GM12878 (cell line): ENCODE results near the gene IL12B. TPM values are rescaled to one million over a fixed set of nuclear protein-coding genes. Genes with fewer than 3 reads are reported as not detected.

Source experiments
- ATAC-seq: fragments of 200-7000 bp; cut with Tn5 transposase; 3 replicates; pipeline ENCODE4 v1.9.1; 2020; ENCODE audit warnings: mild to moderate bottlenecking, moderate library complexity
- BruUV-seq: library from RNA; stranded (reverse); fragments of 400-500 nt; replicated peaks from 2 replicates; lab custom pipeline; 2021; lab: Mats Ljungman, UMichigan
- CTCF ChIA-PET: fragments of 300-600 bp; sonication (Branson Sonifier 250); formaldehyde crosslinking; extraction: SDS; loops from one replicate; lab custom pipeline; 2021; ENCODE audit warnings: inconsistent platforms; lab: Yijun Ruan, JAX
- POLR2A ChIA-PET: fragments of 350-600 bp; formaldehyde crosslinking; extraction: SDS; loops from one replicate; lab custom pipeline; 2021; ENCODE audit warnings: inconsistent platforms; lab: Charles Lee
- RAD21 ChIA-PET: fragments of 300-600 bp; sonication (Branson Sonifier 250); formaldehyde crosslinking; loops from one replicate; lab custom pipeline; 2023; ENCODE audit warnings: antibody characterized with exemption; ENCODE audit not compliant: unreplicated experiment; lab: Charles Lee
- SMC1A ChIA-PET: fragments of 300-600 bp; sonication (Branson Sonifier 250); formaldehyde crosslinking; loops from one replicate; lab custom pipeline; 2023; ENCODE audit not compliant: unreplicated experiment, uncharacterized antibody; lab: Charles Lee
- DNase-seq: peaks from one replicate; pipeline ENCODE4 v3.0.0-alpha.2; 2011; ENCODE audit warnings: low read depth, low spot score
- FAIRE-seq: peaks from 3 replicates; lab custom pipeline; 2011; peaks lifted over from hg19 to GRCh38; lab: Jason Lieb, UNC
- H2AFZ ChIP-seq: 2 replicates; pipeline ENCODE4 v1.6.0; 2011; ENCODE audit warnings: low read depth, low read length, control low read depth; ENCODE audit not compliant: control insufficient read depth
- H3K27ac ChIP-seq: 2 replicates; pipeline ENCODE4 v1.5.1; 2011; ENCODE audit warnings: control low read depth; ENCODE audit not compliant: control insufficient read depth, insufficient read depth
- H3K27me3 ChIP-seq, 2 experiments: replicated peaks in 1 of 2; 2 replicates each; pipeline versions ENCODE4 v1.6.0 to v1.6.1; 2011; ENCODE audit warnings: low read length in 1 of 2; ENCODE audit not compliant: control insufficient read depth in 2 of 2, insufficient read depth in 2 of 2
- H3K36me3 ChIP-seq, 2 experiments: 2 replicates each; pipeline ENCODE4 v1.5.1; 2011; ENCODE audit warnings: low read length in 1 of 2; ENCODE audit not compliant: control insufficient read depth in 2 of 2, insufficient read depth in 2 of 2
- H3K4me1 ChIP-seq: 2 replicates; pipeline ENCODE4 v1.6.1; 2011; ENCODE audit warnings: mild to moderate bottlenecking, low read length, moderate library complexity, mixed read lengths; ENCODE audit not compliant: control insufficient read depth, insufficient read depth
- H3K4me2 ChIP-seq: 2 replicates; pipeline ENCODE4 v1.6.0; 2011; ENCODE audit warnings: control low read depth; ENCODE audit not compliant: control insufficient read depth, insufficient read depth
- H3K4me3 ChIP-seq: fragments of 200-600 bp; sonication (generic); 2 replicates; pipeline ENCODE4 v1.5.1; 2016
- H3K79me2 ChIP-seq: 2 replicates; pipeline ENCODE4 v1.6.0; 2011; ENCODE audit warnings: low read length; ENCODE audit not compliant: control insufficient read depth, insufficient read depth
- H3K9ac ChIP-seq: 2 replicates; pipeline ENCODE4 v1.8.0; 2011; ENCODE audit warnings: low read length, control low read depth, mixed read lengths; ENCODE audit not compliant: control insufficient read depth, insufficient read depth
- H3K9me3 ChIP-seq: replicated peaks from 3 replicates; pipeline ENCODE4 v1.5.1; 2011; ENCODE audit warnings: mild to moderate bottlenecking, low read length; ENCODE audit not compliant: control insufficient read depth, insufficient read depth
- H4K20me1 ChIP-seq: 2 replicates; pipeline ENCODE4 v1.6.0; 2011; ENCODE audit not compliant: control insufficient read depth, insufficient read depth
- ASH2L ChIP-seq: fragments of 300-600, 200-600 bp; sonication (generic); IDR thresholded peaks from 2 replicates; pipeline ENCODE4 v1.6.1; 2017; ENCODE audit warnings: low read depth, mild to moderate bottlenecking, borderline replicate concordance
- BCLAF1 ChIP-seq: fragments of 450-650 bp; IDR thresholded peaks from 2 replicates; pipeline ENCODE4 v1.6.1; 2017; ENCODE audit warnings: antibody characterized with exemption, mild to moderate bottlenecking, moderate library complexity
- BMI1 ChIP-seq: fragments of 450-650 bp; IDR thresholded peaks from 2 replicates; pipeline ENCODE4 v1.6.1; 2016; ENCODE audit warnings: mild to moderate bottlenecking, moderate library complexity, borderline replicate concordance
- FOXK2 ChIP-seq: fragments of 450-650 bp; IDR thresholded peaks from 2 replicates; pipeline ENCODE4 v1.6.1; 2017; ENCODE audit warnings: mild to moderate bottlenecking, moderate library complexity
- IRF3 ChIP-seq: fragments of 450-650 bp; IDR thresholded peaks from 2 replicates; pipeline ENCODE4 v1.6.1; 2014; ENCODE audit warnings: mild to moderate bottlenecking
- IRF4 ChIP-seq: IDR thresholded peaks from 2 replicates; pipeline ENCODE4 v1.6.1; 2011; ENCODE audit warnings: low read depth, low read length
- JUNB ChIP-seq: IDR thresholded peaks from 2 replicates; pipeline ENCODE4 v1.6.1; 2016; ENCODE audit warnings: antibody characterized with exemption, mild to moderate bottlenecking
- NR2C1 ChIP-seq: fragments of 450-650 bp; IDR thresholded peaks from 2 replicates; pipeline ENCODE4 v1.6.1; 2017; ENCODE audit warnings: antibody characterized with exemption, mild to moderate bottlenecking, moderate library complexity
- SIN3A ChIP-seq: IDR thresholded peaks from 2 replicates; pipeline ENCODE4 v1.6.1; 2012; ENCODE audit warnings: low read depth, low read length, improper control_type of control experiment
- STAT3 ChIP-seq: IDR thresholded peaks from 2 replicates; pipeline ENCODE4 v1.6.1; 2011; ENCODE audit warnings: low read depth, low read length, improper control_type of control experiment
- TARDBP ChIP-seq: IDR thresholded peaks from 2 replicates; pipeline ENCODE4 v1.6.1; 2016; ENCODE audit warnings: borderline replicate concordance
- USF2 ChIP-seq: IDR thresholded peaks from 2 replicates; pipeline ENCODE4 v1.6.1; 2011; ENCODE audit warnings: low read depth, low read length, improper control_type of control experiment, borderline replicate concordance
- ZZZ3 ChIP-seq: IDR thresholded peaks from 2 replicates; pipeline ENCODE4 v1.6.1; 2011; ENCODE audit warnings: low read depth; ENCODE audit not compliant: control insufficient read depth, insufficient read length
- WGBS: methylation state at CpG from one replicate; pipeline ENCODE4 v1.1.6; 2016; ENCODE audit warnings: low lambda C conversion rate; ENCODE audit not compliant: insufficient replicate concordance, insufficient coverage; ENCODE audit errors: missing lambda C conversion rate; 5-methylcytosine and 5-hydroxymethylcytosine counted together
- in situ Hi-C: fragments of 300-500 bp; cut with MboI; formaldehyde crosslinking; loops from 9 replicates; pipeline ENCODE4 v1.14.3; 2018; ENCODE audit warnings: mixed read lengths
- intact Hi-C: fragments of 100-400 bp; cut with micrococcal nuclease; formaldehyde crosslinking; loops from one replicate; pipeline ENCODE4 v1.14.2; 2022; ENCODE audit not compliant: unreplicated experiment
- polyA plus RNA-seq, 11 experiments: library from polyadenylated mRNA; depleted of rRNA in 4 of 11; unstranded in 6 of 11; stranded (reverse) in 5 of 11; fragments of >200 nt; fragmentation: Nextera tagmentation in 4 of 11; fragmentation: Illumina TruSeq in 1 of 11; extraction: Ambion mirVana in 4 of 11; extraction: Trizol in 1 of 11; gene quantifications; 1 replicate in 1 of 11; 2 replicates in 10 of 11; pipeline versions ENCODE4 v1.2.1 to v1.2.3, GENCODE V29; 2011 to 2016; ENCODE audit warnings: inconsistent platforms in 2 of 11, missing spikeins in 2 of 11, low read depth in 1 of 11
- total RNA-seq, 4 experiments: library from RNA; depleted of rRNA in 3 of 4; stranded (reverse); fragments of >200 nt in 3 of 4; fragmentation: Illumina TruSeq in 1 of 4; extraction: Trizol in 1 of 4; gene quantifications; 2 replicates each; pipeline versions ENCODE4 v1.2.1 to v1.2.3, GENCODE V29; 2013 to 2021
- TF ChIP-seq, protein P1 (sequence below), 3 experiments: IDR thresholded peaks in 2 of 3; conservative IDR thresholded peaks in 1 of 3; 2 replicates each; pipeline ENCODE4 v1.5.1; 2011; ENCODE audit warnings: low read depth in 3 of 3, low read length in 3 of 3, mild to moderate bottlenecking in 3 of 3, control low read depth in 2 of 3, moderate library complexity in 2 of 3, inconsistent platforms in 1 of 3, mixed read lengths in 1 of 3; ENCODE audit not compliant: control insufficient read depth in 2 of 3, insufficient read depth in 1 of 3; ENCODE audit errors: extremely low read depth in 1 of 3

The IL12B gene
- total and polyA plus RNA-seq, 10 of the 15 experiments (the other 5 are each of a cell fraction or from before 2014, with no cell fraction given) = 0.15 to 0.72 (median 0.45) TPM

DNA sequence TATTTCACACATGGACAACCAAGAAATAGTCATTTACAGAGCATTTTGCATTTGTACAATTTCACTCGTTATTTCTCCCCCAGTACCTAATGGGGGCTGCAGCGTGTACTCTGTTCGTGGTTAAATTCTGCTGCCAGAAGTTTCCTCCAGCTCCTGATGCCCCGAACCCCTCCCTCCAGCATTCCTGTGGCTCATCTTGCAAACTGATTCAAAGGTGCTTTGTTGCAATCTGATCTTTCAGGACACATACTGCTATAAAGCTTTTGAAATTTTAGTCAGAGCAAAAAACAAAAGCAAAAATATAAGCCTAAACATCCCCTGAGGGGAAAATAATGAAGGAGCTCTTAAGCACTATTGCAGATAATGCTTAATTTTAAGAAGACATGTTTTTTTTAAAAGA is 39.5 kb downstream of the IL12B start:
- no peaks in the 10 kb centered on the region for H3K4me1 ChIP-seq
- 29% methylated on average over 4 of the region's 4 CpGs for WGBS
- FAIRE-seq = no peak

More for the DNA sequence above, 39.5 kb downstream of the IL12B start:
- Histone ChIP-seq H3K79me2 (no peaks in the 10 kb centered on the region), H3K4me2 (no peak overlapping the region), H3K9me3 (no peaks in the 10 kb centered on the region), H4K20me1 (no peaks in the 10 kb centered on the region), H3K27ac (no peak overlapping the region), H3K36me3 (no peaks in the 10 kb centered on the region), H2AFZ (no peak overlapping the region), H3K27me3 (no peaks in the 10 kb centered on the region), H3K4me3 (no peak overlapping the region), H3K9ac (no peak overlapping the region)
- POLR2A ChIA-PET = interaction anchor here (0.5 kb wide), 1 partner anchor 39 kb away, joined by 3 read pairs; no protein-coding TSS in a partner anchor
- RAD21 ChIA-PET = interaction anchor here (1.4 kb wide), 1 partner anchor 41 kb away, joined by 3 read pairs; no protein-coding TSS in a partner anchor
- TF ChIP-seq STAT3 (no peak), NR2C1 (no peak), TARDBP (no peak), IRF3 (no peak), USF2 (no peak), BCLAF1 (no peak), IRF4 (no peak), BMI1 (no peak), ZZZ3 (no peak), SIN3A (no peak), ASH2L (no peak), JUNB (no peak), FOXK2 (no peak)
- TF ChIP-seq, protein P1, sequence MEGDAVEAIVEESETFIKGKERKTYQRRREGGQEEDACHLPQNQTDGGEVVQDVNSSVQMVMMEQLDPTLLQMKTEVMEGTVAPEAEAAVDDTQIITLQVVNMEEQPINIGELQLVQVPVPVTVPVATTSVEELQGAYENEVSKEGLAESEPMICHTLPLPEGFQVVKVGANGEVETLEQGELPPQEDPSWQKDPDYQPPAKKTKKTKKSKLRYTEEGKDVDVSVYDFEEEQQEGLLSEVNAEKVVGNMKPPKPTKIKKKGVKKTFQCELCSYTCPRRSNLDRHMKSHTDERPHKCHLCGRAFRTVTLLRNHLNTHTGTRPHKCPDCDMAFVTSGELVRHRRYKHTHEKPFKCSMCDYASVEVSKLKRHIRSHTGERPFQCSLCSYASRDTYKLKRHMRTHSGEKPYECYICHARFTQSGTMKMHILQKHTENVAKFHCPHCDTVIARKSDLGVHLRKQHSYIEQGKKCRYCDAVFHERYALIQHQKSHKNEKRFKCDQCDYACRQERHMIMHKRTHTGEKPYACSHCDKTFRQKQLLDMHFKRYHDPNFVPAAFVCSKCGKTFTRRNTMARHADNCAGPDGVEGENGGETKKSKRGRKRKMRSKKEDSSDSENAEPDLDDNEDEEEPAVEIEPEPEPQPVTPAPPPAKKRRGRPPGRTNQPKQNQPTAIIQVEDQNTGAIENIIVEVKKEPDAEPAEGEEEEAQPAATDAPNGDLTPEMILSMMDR (IDR thresholded peaks at IDR 0.05 in 2 of 3, conservative IDR thresholded peaks at IDR 0.05 in 1 of 3; ENCODE audit: control insufficient read depth in 2 of 3, extremely low read depth in 1 of 3, insufficient read depth in 1 of 3, low read depth in 3 of 3, low read length in 3 of 3) = no peak
- CTCF ChIA-PET = interaction anchor here (0.7 to 8.3 kb wide), 5 partner anchors 13 to 695 kb away, joined by 3 to 70 read pairs (median 3); no protein-coding TSS in a partner anchor
- BruUV-seq = no TSS peak
- SMC1A ChIA-PET = interaction anchor here (1.1 to 2.1 kb wide), 3 partner anchors 20 to 26 kb away, joined by 3 to 6 read pairs (median 5); no protein-coding TSS in a partner anchor
- ATAC-seq (no peak), DNase-seq (no peak)
- in situ Hi-C loops = no loop called here
- intact Hi-C loops = no loop called here
